HG02852 (cell line): ENCODE measurements around the gene SIGLEC15.
"Not testable (repeated sequence)": the region's sequence is repeated elsewhere in the genome, so short reads cannot be mapped to it uniquely, and the experiment has no call there.

Experiments
- ATAC-seq: cut with Tn5 transposase; IDR thresholded peaks from one replicate; pipeline ENCODE4 v1.9.1; 2021; ENCODE audit warnings: mild to moderate bottlenecking, moderate library complexity; ENCODE audit not compliant: unreplicated experiment

Gene SIGLEC15

GRCh38 chr18:45818765-45819164 is 6.7 kb upstream of the SIGLEC15 start:
- not testable (repeated sequence) for ATAC-seq

GRCh38 chr18:45820106-45820745 is 5.2 kb upstream of the SIGLEC15 start:
- no peak for ATAC-seq

- ATAC-seq: no peak
Measured at GRCh38 chr18:45821026-45821425, 4.4 kb upstream of the SIGLEC15 start.

- no peak for ATAC-seq
Measured at GRCh38 chr18:45821711-45822110, 3.8 kb upstream of the SIGLEC15 start.

- ATAC-seq: no peak
Measured at GRCh38 chr18:45826084-45826483, 609 bp downstream of the SIGLEC15 start.

- not testable (repeated sequence) for ATAC-seq
Measured at GRCh38 chr18:45826716-45827115, 1.2 kb downstream of the SIGLEC15 start.

- no peak for ATAC-seq
Measured at GRCh38 chr18:45828917-45829811, 3.7 kb downstream of the SIGLEC15 start.

- ATAC-seq: no peak
Measured at GRCh38 chr18:45829855-45830254, 4.4 kb downstream of the SIGLEC15 start.

- ATAC-seq: no peak
Measured at GRCh38 chr18:45830917-45831316, 5.4 kb downstream of the SIGLEC15 start.

GRCh38 chr18:45833846-45834245 is 8.4 kb downstream of the SIGLEC15 start:
- ATAC-seq: no peak

GRCh38 chr18:45834306-45834705 is 8.8 kb downstream of the SIGLEC15 start:
- no peak for ATAC-seq

GRCh38 chr18:45835057-45835636 is 9.7 kb downstream of the SIGLEC15 start:
- no peak for ATAC-seq

- no peak for ATAC-seq
Measured at GRCh38 chr18:45836242-45837205, 11.0 kb downstream of the SIGLEC15 start.

GRCh38 chr18:45837283-45838070 is 12.0 kb downstream of the SIGLEC15 start:
- ATAC-seq: no peak

- ATAC-seq: no peak
Measured at GRCh38 chr18:45838302-45839070, 13.0 kb downstream of the SIGLEC15 start.

- ATAC-seq: no peak
Measured at GRCh38 chr18:45839414-45840395, 14.2 kb downstream of the SIGLEC15 start.

GRCh38 chr18:45841060-45841764 is 15.7 kb downstream of the SIGLEC15 start:
- no peak for ATAC-seq
